Measurements from ENCODE around the gene SEC61G. TPM values are rescaled to one million over a fixed set of nuclear protein-coding genes. Genes with fewer than 3 reads are reported as not detected.
A peak's percentile ranks its signal among the peaks of the same experiment; 100 is the strongest.

SEC61G gene
- total RNA-seq, 1 experiment from 2014 or later = 176 TPM

- H4K20me1 ChIP-seq (ENCODE audit: control insufficient read depth, insufficient read depth, insufficient read length) = no peaks in the 10 kb centered on the region
- no peak overlapping the region for H2BK120ac ChIP-seq (ENCODE audit: low read depth, low read length, poor library complexity, severe bottlenecking)
- no peak overlapping the region for H3K18ac ChIP-seq (ENCODE audit: insufficient read length, low read depth, low read length)
- no peaks in the 10 kb centered on the region for H3K23me2 ChIP-seq (ENCODE audit: insufficient read length, low read depth, low read length, poor library complexity, severe bottlenecking)
- no peak overlapping the region for H4K5ac ChIP-seq (ENCODE audit: insufficient read length, low read depth, low read length)
- no CpG with 5 or more reads among the region's 10 CpGs for WGBS (ENCODE audit: extremely low coverage, insufficient read length, low lambda C conversion rate)
- no peak overlapping the region for H4K91ac ChIP-seq (ENCODE audit: insufficient read length, low read depth, low read length)
- no peak for DNase-seq
- H3K79me1 ChIP-seq (ENCODE audit: insufficient read depth, low read depth, low read length, poor library complexity, severe bottlenecking) = no peaks in the 10 kb centered on the region
- H2AFZ ChIP-seq (ENCODE audit: low read length) = no peak overlapping the region
- H3T11ph ChIP-seq (ENCODE audit: low read length) = no peak overlapping the region
- H4K8ac ChIP-seq (replicated peaks; ENCODE audit: insufficient read length, low read depth, low read length) = no peak overlapping the region
- H3K4me2 ChIP-seq (ENCODE audit: insufficient read depth, insufficient read length, low read length) = no peak overlapping the region
- H3K4ac ChIP-seq (ENCODE audit: low read depth, low read length) = no peak overlapping the region
- Mint-ChIP-seq H3K27ac (peak overlapping the region in 2 of 3 experiments; percentile 46 to 69; a peak in 3 of 7 replicates), H3K4me1 (peaks cover 24 to 26% of the 10 kb centered on the region in 2 experiments), H3K4me3 (no peak overlapping the region), H3K27me3 (ENCODE audit: low read depth) (peaks cover 7% of the 10 kb centered on the region), H3K9me3 (peaks cover under 1% of the 10 kb centered on the region in 2 experiments; a peak in 2 of 5 replicates), H3K36me3 (ENCODE audit: insufficient read depth in 1 of 3, low read depth in 3 of 3) (peaks cover 0 to 7% (median under 1%) of the 10 kb centered on the region in 3 experiments; a peak in 2 of 7 replicates)
- H2BK15ac ChIP-seq (ENCODE audit: low read depth, low read length) = no peak overlapping the region
- H2BK20ac ChIP-seq (ENCODE audit: low read depth, low read length, poor library complexity, severe bottlenecking) = no peak overlapping the region
- H2AK5ac ChIP-seq (ENCODE audit: insufficient read length, low read length) = no peak overlapping the region
- no peaks in the 10 kb centered on the region for H3K79me2 ChIP-seq (ENCODE audit: insufficient read depth, low read length)
- H2BK5ac ChIP-seq (ENCODE audit: insufficient read length, low read length) = no peak overlapping the region
- no peak overlapping the region for H3K9ac ChIP-seq (ENCODE audit: extremely low read depth, insufficient read length, low read length)
- no peak overlapping the region for H2BK12ac ChIP-seq (ENCODE audit: insufficient read length, low read depth, low read length)
- H3K4me1 ChIP-seq (ENCODE audit: insufficient read depth, low read length) = peaks cover 14% of the 10 kb centered on the region; the same call in 1 of the 2 replicates
- no peak overlapping the region for H3K27ac ChIP-seq (ENCODE audit: insufficient read length, low read depth, low read length)
- H3K56ac ChIP-seq (ENCODE audit: insufficient read length, low read depth, low read length) = no peak overlapping the region
- H3K9me3 ChIP-seq (ENCODE audit: control insufficient read depth, low read depth, low read length) = no peaks in the 10 kb centered on the region
- H3K27me3 ChIP-seq (ENCODE audit: insufficient read depth, low read length) = no peaks in the 10 kb centered on the region
- no peak overlapping the region for H3K14ac ChIP-seq (ENCODE audit: insufficient read depth, low read length)
- no peak for TF ChIP-seq CTCF (conservative IDR thresholded peaks at IDR 0.05)
- no peak overlapping the region for H3K23ac ChIP-seq (ENCODE audit: insufficient read length, low read depth, low read length)
Observed at GRCh38 chr7:54782314-54782713, 23.3 kb upstream of the SEC61G start.
